Suppressor macrophage (primary cell): ENCODE results near the gene SYNGR2.
A peak's percentile ranks its signal among the peaks of the same experiment; 100 is the strongest.

Experiments used
- DNase-seq, 4 experiments: peaks; one replicate each; pipeline ENCODE4 v3.0.0-alpha.2; 2020 to 2022

Gene SYNGR2

GRCh38 chr17:78143214-78144146 lies 24.9 kb upstream of the SYNGR2 start:
- no peak for DNase-seq

- peak; percentile 97 to 99 (median 98) for DNase-seq
Measured at GRCh38 chr17:78144147-78144719, 24.1 kb upstream of the SYNGR2 start.

GRCh38 chr17:78144736-78145641 lies 23.4 kb upstream of the SYNGR2 start:
- DNase-seq, result peak in 1 of 4 experiments; percentile 28

- DNase-seq, result no peak
Measured at GRCh38 chr17:78146471-78146869, 21.9 kb upstream of the SYNGR2 start.

GRCh38 chr17:78146881-78147280 lies 21.5 kb upstream of the SYNGR2 start:
- no peak for DNase-seq

- DNase-seq, result no peak
Measured at GRCh38 chr17:78147315-78147998, 20.9 kb upstream of the SYNGR2 start.

GRCh38 chr17:78148286-78149016 lies 19.9 kb upstream of the SYNGR2 start:
- no peak for DNase-seq

GRCh38 chr17:78151514-78152008 lies 16.8 kb upstream of the SYNGR2 start:
- DNase-seq, result no peak

- peak; percentile 86 to 94 (median 90) for DNase-seq
Measured at GRCh38 chr17:78154903-78155811, 13.2 kb upstream of the SYNGR2 start.

GRCh38 chr17:78159575-78160158 lies 8.7 kb upstream of the SYNGR2 start:
- DNase-seq, result peak in 3 of 4 experiments; percentile 36 to 53 (median 44)

GRCh38 chr17:78163881-78164747 lies 4.3 kb upstream of the SYNGR2 start:
- no peak for DNase-seq

GRCh38 chr17:78164748-78165607 lies 3.4 kb upstream of the SYNGR2 start:
- no peak for DNase-seq

GRCh38 chr17:78166416-78166815 lies 2.0 kb upstream of the SYNGR2 start:
- DNase-seq, result no peak

GRCh38 chr17:78168903-78169793 lies 767 bp downstream of the SYNGR2 start:
- DNase-seq, result peak in 3 of 4 experiments; percentile 46 to 64 (median 47)

GRCh38 chr17:78170692-78171590 lies 2.6 kb downstream of the SYNGR2 start:
- DNase-seq, result peak in 3 of 4 experiments; percentile 44 to 65 (median 49)
